Suprapubic skin (tissue), 4 donors: ENCODE data around the gene MARVELD2. TPM values are rescaled to one million over a fixed set of nuclear protein-coding genes. Genes with fewer than 3 reads are reported as not detected.
"Not testable (repeated sequence)": the region's sequence is repeated elsewhere in the genome, so short reads cannot be mapped to it uniquely, and the experiment has no call there.

Experiments used
- DNase-seq, 2 donors: peaks; one replicate each; pipeline ENCODE4 v3.0.0-alpha.2; 2019; ENCODE audit warnings: low spot score in 2 of 2
- H3K27ac ChIP-seq: fragments of 200-600 bp; sonication (generic); one replicate; pipeline ENCODE4 v1.5.1; 2019
- H3K27me3 ChIP-seq: fragments of 200-600 bp; sonication (generic); one replicate; pipeline ENCODE4 v1.5.1; 2019
- H3K36me3 ChIP-seq: fragments of 200-600 bp; sonication (generic); one replicate; pipeline ENCODE4 v1.5.1; 2019
- H3K4me1 ChIP-seq: fragments of 200-600 bp; sonication (generic); one replicate; pipeline ENCODE4 v1.5.1; 2019
- H3K4me3 ChIP-seq: fragments of 200-600 bp; sonication (generic); one replicate; pipeline ENCODE4 v1.5.1; 2019; ENCODE audit warnings: mild to moderate bottlenecking
- H3K9me3 ChIP-seq: fragments of 200-600 bp; sonication (generic); one replicate; pipeline ENCODE4 v1.5.1; 2019
- EP300 ChIP-seq: sonication (generic); formaldehyde crosslinking; IDR thresholded peaks from one replicate; pipeline ENCODE4 v1.6.1; 2017; ENCODE audit warnings: antibody characterized with exemption
- POLR2A ChIP-seq, 2 donors: fragments of 450-650 bp; IDR thresholded peaks; one replicate each; pipeline ENCODE4 v1.6.1; 2017; ENCODE audit warnings: antibody characterized with exemption in 2 of 2, mild to moderate bottlenecking in 2 of 2, moderate library complexity in 2 of 2
- POLR2AphosphoS5 ChIP-seq, 3 donors: sonication (generic); formaldehyde crosslinking; IDR thresholded peaks; one replicate each; pipeline ENCODE4 v1.6.1; 2017; ENCODE audit warnings: antibody characterized with exemption in 3 of 3
- WGBS: methylation state at CpG from one replicate; pipeline ENCODE4 v1.1.5; 2018; 5-methylcytosine and 5-hydroxymethylcytosine counted together
- total RNA-seq, 4 donors: library from RNA; depleted of rRNA; stranded (reverse); fragments of >200 nt; gene quantifications; one replicate each; pipeline ENCODE4 v1.1.0, GENCODE V29; 2016
- TF ChIP-seq, protein P1 (sequence below), 2 donors: fragments of 200-600 bp in 1 of 2; fragments of 450-650 bp in 1 of 2; sonication (generic) in 1 of 2; IDR thresholded peaks; one replicate each; pipeline ENCODE4 v1.5.1; 2016 to 2019; ENCODE audit warnings: antibody characterized with exemption in 2 of 2, mild to moderate bottlenecking in 1 of 2, moderate library complexity in 1 of 2

MARVELD2 gene
- total RNA-seq, result 10 to 100 TPM; 22.5 to 29.4 (median 26.0) TPM

DNA sequence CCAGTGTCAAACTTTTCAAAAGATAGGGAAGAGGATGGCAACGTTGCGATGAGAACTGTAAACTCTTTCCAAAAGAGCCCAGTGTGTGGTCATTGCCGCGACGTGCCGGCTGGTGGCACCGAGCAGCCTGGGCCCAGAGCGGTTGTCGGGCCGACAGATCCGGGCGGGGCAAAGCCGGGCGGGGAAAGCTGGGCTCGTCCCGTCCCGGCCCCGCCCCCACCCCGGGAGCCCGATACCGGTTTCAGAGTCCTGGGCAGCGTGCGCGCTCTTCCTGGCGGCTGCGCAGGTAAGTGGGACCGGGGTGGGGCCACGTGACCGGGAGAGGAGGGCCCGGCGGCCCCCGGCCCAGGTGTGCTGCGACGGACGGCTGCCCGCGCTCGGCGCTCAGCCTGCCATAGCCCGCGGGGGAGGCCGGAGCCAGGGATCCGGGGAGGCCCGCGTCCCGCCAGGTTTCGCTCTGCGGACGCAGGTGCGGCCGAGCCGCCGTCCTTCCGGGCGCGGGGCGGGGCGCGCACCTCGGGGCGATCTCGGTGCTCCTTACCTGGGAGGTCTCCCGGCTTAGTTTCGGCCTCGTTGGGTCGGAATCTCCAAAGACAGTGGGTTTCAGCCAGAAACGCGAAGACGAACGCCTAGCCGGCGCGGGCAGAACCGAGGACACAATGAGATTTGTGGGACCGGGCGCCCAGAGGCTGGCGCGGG lies at the start of gene MARVELD2:
MARVELD2 (plus strand) TSS at position 232 of the 699 bp plus-strand sequence. CDS start 4,270 bp downstream, outside the sequence.
- no peaks in the 10 kb centered on the region for H3K9me3 ChIP-seq
- H3K4me3 ChIP-seq, result peak within 1 kb of the TSS; percentile 62
- H3K27me3 ChIP-seq, result no peaks in the 10 kb centered on the region
- peak in 1 of 2 donors; percentile 22 for TF ChIP-seq POLR2A (IDR thresholded peaks at IDR 0.05)
- TF ChIP-seq POLR2AphosphoS5 (IDR thresholded peaks at IDR 0.05), result peak in 1 of 3 donors; percentile 8
- no peak for TF ChIP-seq EP300
- TF ChIP-seq, protein P1, sequence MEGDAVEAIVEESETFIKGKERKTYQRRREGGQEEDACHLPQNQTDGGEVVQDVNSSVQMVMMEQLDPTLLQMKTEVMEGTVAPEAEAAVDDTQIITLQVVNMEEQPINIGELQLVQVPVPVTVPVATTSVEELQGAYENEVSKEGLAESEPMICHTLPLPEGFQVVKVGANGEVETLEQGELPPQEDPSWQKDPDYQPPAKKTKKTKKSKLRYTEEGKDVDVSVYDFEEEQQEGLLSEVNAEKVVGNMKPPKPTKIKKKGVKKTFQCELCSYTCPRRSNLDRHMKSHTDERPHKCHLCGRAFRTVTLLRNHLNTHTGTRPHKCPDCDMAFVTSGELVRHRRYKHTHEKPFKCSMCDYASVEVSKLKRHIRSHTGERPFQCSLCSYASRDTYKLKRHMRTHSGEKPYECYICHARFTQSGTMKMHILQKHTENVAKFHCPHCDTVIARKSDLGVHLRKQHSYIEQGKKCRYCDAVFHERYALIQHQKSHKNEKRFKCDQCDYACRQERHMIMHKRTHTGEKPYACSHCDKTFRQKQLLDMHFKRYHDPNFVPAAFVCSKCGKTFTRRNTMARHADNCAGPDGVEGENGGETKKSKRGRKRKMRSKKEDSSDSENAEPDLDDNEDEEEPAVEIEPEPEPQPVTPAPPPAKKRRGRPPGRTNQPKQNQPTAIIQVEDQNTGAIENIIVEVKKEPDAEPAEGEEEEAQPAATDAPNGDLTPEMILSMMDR (IDR thresholded peaks at IDR 0.05), result peak in 1 of 2 donors; percentile 39
- H3K36me3 ChIP-seq, result peaks cover 25% of the 10 kb centered on the region
- WGBS, result 27% methylated on average over 49 of the region's 78 CpGs
- H3K27ac ChIP-seq, result peak within 1 kb of the TSS; percentile 73
- H3K4me1 ChIP-seq, result no peaks in the 10 kb centered on the region
- peak; percentile 74 to 85 for DNase-seq

- peak overlapping the region; percentile 87 for H3K4me3 ChIP-seq
- no peak overlapping the region for H3K27ac ChIP-seq
- no peak for DNase-seq
- H3K4me1 ChIP-seq, result peaks cover 31% of the 10 kb centered on the region
- no peaks in the 10 kb centered on the region for H3K27me3 ChIP-seq
- H3K9me3 ChIP-seq, result no peaks in the 10 kb centered on the region
- TF ChIP-seq POLR2AphosphoS5 (IDR thresholded peaks at IDR 0.05) (no peak), EP300 (no peak)
- H3K36me3 ChIP-seq, result peaks cover 24% of the 10 kb centered on the region
- 88% methylated on average over 11 of the region's 11 CpGs for WGBS
Measured at GRCh38 chr5:69367697-69368279, 47.1 kb upstream of the MARVELD2 start.

DNA sequence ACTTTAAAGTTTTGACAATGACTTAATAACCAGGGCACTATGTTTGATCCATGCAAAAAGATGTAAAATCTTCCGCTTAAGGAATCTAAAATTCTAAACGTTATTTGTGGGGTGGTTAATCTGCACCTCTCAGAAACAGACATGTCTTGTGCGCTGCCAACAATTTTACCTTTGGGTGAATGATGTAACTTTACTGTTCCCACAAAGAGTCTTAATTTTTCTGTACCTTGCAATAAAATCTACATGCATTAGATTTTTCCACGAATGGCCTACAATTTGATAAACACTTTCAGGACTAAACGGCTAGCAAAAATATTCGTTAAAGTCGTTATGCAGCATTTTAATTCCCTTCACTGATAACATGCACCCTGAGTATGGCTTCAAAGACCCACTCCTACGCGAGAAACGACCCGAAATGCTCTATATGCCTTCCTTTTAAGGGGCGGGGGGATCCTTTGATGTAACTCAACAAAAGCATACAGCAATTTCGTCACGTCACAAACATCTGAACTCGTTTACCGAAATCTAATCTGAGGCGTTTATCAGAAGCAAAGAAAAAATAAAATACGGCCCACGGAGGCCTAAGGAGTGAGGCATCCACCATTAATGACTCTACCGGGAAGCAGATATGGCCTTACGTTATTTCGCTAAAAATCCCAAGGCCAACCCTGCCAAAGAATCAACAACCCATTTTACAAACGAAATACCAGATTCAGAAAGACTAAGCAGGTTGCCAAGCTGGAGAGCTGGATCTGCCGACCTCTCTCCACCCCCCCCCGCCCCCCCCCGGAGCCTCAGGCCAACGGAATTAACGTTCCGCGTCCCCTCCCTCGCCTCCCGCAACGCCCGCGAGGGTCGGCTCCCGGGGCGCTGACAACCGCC lies 46.2 kb upstream of the MARVELD2 start:
- TF ChIP-seq, protein P1 (IDR thresholded peaks at IDR 0.05), result no peak
- TF ChIP-seq EP300 (no peak), POLR2A (IDR thresholded peaks at IDR 0.05) (no peak), POLR2AphosphoS5 (IDR thresholded peaks at IDR 0.05) (no peak)
- 2% methylated on average over 23 of the region's 39 CpGs for WGBS
- peaks cover 31% of the 10 kb centered on the region for H3K4me1 ChIP-seq

DNA sequence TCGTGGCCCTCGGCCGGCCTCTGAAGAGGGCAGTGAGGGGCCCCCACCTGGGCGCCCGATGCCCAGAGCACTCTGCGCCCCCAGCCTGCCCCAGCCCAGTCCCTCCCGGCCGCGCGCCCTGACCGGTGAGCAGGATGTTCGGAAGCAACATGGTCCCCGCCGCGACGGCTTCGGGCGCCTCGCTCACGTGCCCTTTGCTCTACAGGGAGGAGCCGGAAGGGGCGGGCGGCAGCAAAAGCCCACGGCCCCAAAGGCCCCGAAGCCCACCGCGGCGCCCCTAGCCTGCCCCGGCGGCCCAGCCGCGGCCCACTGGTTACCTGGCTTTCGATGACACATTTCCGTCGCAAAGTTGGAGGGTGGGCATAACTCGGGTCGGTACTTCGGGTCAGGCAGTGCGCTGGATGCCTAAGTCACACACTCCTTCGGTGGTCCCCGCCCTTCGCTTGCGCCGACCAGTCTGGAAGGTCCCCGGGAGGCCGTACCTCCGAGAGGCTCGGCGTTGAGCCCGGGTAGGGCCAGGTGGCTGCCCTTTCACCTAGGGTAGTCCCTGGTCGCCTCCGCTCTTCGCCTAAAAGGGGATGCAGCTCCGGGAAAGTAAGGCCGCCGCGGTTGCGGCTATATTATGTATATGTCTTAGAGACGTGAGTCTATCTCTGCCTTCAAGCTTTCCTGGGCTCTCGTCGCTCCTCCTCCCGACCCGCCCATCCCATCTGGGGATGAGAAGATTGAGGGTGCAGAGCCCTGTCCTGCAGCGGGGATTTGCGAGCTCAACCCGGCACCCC lies 45.4 kb upstream of the MARVELD2 start, which contains the start of the genes AK6, RAD17 and TAF9:
AK6 (minus strand) TSS at position 181 of the 782 bp plus-strand sequence; CDS start at position 151, 30 bp downstream.
RAD17 (plus strand) TSS at position 479 of the 782 bp plus-strand sequence. CDS start 2,391 bp downstream, outside the sequence.
TAF9 (minus strand) TSS at position 181 of the 782 bp plus-strand sequence. CDS start 3,783 bp downstream, outside the sequence.
- TF ChIP-seq EP300 (no peak), POLR2A (IDR thresholded peaks at IDR 0.05) (peak; percentile 51 to 81), POLR2AphosphoS5 (IDR thresholded peaks at IDR 0.05) (peak; percentile 58 to 86 (median 60))
- TF ChIP-seq, protein P1 (IDR thresholded peaks at IDR 0.05), result no peak
- 0% methylated on average over 10 of the region's 66 CpGs for WGBS
- peak; percentile 95 to 96 for DNase-seq
- Histone ChIP-seq H3K4me3 (peak within 1 kb of the TSS; percentile 87), H3K27me3 (no peaks in the 10 kb centered on the region), H3K36me3 (peaks cover 30% of the 10 kb centered on the region), H3K27ac (peak within 1 kb of the TSS; percentile 97), H3K4me1 (peaks cover 31% of the 10 kb centered on the region), H3K9me3 (no peaks in the 10 kb centered on the region)

More for the DNA sequence above, 46.2 kb upstream of the MARVELD2 start:
- Histone ChIP-seq H3K36me3 (peaks cover 24% of the 10 kb centered on the region), H3K9me3 (no peaks in the 10 kb centered on the region), H3K4me3 (peak overlapping the region; percentile 87), H3K27ac (peak overlapping the region; percentile 97), H3K27me3 (no peaks in the 10 kb centered on the region)
- no peak for DNase-seq

DNA sequence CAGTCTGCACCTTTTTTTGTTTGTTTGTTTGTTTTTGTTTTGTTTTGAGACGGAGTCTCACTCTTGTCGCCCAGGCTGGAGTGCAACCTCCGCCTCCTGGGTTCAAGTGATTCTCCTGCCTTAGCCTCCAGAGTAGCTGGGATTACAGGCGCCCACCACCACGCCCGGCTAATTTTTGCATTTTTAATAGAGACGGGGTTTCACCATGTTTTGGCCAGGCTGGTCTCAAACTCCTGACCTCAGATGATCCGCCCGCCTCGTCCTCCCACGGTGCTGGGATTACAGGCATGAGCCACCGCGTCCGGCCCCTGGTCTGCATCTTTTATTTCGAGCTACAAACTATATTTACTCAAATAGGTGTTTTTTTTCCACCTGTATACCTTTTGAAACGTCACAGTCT lies 44.6 kb upstream of the MARVELD2 start:
- H3K36me3 ChIP-seq, result peaks cover 30% of the 10 kb centered on the region
- WGBS, result 2% methylated on average over 16 of the region's 16 CpGs
- peaks cover 31% of the 10 kb centered on the region for H3K4me1 ChIP-seq
- not testable (repeated sequence) for H3K9me3 ChIP-seq, H3K27ac ChIP-seq, H3K27me3 ChIP-seq, DNase-seq
- H3K4me3 ChIP-seq, result peak overlapping the region; percentile 87
